GM21381 (cell line): ENCODE measurements around the gene KCNC4.

ENCODE experiments used
- ATAC-seq: cut with Tn5 transposase; IDR thresholded peaks from one replicate; pipeline ENCODE4 v1.9.1; 2021; ENCODE audit warnings: mild to moderate bottlenecking, moderate library complexity; ENCODE audit not compliant: unreplicated experiment

The KCNC4 gene

DNA sequence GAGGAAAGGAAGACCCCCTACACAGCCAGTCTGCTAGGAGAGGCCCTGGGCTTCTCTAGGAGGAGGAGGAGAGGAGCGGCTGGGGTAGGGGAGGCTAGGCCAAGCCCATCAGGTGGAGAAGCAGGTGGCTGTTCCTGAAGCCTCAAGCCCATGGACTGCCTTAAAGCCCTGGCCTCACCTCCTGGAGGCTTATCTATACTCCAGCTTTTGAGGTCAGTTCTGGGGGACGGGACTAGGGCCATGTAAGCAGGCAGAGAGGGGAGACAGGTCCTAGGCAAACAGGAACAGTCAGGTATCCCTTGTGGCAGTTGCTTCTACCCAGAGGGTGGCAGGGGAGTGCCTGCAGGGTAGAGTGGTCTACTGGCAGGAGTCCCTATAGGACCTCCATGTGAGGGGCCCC lies 40.6 kb downstream of the KCNC4 start:
- ATAC-seq: no peak

DNA sequence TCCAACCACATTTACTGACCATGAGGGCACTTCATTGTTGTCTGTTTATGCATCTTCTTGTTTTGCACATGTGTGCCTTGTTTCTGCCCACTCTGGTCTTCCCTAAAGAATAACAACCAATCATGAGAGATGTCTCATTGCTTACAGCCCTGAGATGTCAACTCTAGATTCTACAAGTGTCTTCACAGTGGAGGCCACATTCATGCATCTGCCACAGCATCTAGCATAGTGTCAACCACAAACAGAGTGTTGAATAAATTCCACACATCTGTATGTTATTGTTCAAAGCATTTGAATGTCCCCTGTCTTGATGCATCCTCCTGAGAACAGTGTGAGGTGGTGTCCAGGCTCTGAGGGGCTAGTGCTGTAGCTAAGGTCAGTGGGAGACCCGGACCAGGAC lies 43.1 kb downstream of the KCNC4 start:
- no peak for ATAC-seq

DNA sequence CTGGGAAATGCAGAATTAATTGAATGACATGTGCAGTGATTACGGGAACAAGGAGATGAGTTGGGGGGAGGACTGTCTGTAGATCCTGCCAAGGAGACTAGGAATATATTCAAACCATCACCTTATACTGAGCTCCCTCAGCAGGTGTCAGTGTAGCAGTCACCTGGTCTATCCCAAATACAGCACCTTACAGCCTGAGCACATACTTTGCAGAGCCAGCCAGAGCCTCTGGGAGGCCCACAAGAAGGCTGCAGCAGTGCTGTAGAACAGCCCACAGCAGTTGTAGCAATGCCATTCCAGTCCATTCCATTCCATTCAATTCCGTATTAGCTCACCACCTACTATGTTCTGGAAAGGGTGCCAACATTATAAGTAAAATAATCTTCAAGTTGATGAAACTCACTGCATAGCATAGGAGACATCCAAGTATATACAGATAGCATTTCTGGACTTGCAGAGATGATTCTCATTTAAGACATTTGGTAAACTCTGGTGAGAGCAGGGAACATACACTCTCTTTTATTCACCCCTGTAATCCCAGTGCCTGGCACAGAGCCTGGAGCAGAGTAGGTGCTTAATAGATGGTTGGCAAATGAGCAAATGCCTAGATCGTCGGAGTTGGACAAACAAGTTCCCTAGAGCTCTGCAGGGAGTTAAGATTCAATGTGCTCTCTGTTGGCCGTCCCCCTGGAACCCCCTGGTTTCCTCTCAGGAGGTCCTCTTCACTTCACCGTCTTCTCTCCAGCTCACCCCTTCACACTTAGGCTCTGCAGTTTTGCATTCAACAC lies 44.7 kb downstream of the KCNC4 start:
- ATAC-seq: no peak

DNA sequence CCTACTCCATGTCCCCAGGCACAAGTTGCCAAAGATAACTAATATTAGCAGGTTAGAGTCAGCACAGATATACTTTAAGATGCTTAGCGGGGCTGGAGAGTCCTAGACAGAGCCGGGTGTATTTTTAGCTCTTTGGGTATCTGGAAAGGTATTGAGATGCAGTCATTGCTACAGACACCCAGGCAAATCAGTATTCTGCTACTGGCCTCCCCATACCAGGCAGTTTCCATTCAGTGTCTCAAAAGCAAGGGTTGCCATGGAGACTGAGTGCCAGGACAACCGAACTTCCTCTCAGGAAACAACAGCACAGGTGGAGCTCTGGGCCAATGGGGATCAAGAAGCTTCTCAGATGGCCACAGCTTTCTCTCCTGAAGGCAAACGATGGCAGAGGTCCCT lies 45.3 kb downstream of the KCNC4 start:
- ATAC-seq: no peak

DNA sequence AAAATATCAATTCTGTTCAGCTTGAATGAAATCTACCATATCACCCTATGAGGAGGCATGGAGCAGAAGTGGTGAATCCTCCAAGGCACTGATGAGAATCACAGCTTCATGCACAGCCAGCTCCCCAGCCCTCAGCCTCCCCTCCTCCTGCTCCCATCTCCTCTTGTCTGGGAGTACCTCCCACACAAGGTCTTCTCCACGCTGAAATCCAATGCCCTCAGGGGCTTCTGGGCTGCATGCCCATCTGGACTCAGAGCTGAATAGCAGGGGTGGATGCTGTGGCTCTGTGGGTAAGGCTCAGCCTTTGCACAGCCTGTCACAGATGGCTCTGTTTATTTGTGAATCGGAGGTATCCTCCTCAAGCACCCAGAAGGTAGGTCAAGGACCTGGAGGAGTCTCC lies 48.6 kb downstream of the KCNC4 start:
- ATAC-seq: no peak

DNA sequence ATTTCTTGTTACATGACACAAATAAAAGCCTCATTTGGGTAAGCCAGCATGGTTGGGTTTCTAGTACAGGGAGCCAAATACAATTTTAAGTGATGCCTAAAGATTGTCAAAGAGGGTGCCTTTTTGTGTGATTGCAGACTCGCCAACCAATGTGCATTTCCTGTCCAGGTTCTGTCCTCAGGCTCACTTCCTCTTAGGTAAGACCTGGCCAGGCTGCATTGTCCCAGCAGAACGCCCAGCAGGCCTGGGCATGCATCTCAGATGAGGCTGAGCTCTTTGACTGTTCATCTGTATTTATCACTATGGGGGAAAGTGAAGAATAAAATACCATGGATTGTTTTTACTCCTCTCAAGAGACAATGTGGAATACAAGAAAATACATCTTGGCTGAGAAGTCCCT lies 49.7 kb downstream of the KCNC4 start:
- no peak for ATAC-seq
